Inferior parietal cortex (tissue), 1 donor: Measurements from ENCODE around the gene BDH2.
A peak's percentile ranks its signal among the peaks of the same experiment; 100 is the strongest.

Experiments used
- DNase-seq: peaks from one replicate; pipeline ENCODE4 v3.0.0-alpha.2; 2016; ENCODE audit errors: extremely low spot score

BDH2 gene

DNA sequence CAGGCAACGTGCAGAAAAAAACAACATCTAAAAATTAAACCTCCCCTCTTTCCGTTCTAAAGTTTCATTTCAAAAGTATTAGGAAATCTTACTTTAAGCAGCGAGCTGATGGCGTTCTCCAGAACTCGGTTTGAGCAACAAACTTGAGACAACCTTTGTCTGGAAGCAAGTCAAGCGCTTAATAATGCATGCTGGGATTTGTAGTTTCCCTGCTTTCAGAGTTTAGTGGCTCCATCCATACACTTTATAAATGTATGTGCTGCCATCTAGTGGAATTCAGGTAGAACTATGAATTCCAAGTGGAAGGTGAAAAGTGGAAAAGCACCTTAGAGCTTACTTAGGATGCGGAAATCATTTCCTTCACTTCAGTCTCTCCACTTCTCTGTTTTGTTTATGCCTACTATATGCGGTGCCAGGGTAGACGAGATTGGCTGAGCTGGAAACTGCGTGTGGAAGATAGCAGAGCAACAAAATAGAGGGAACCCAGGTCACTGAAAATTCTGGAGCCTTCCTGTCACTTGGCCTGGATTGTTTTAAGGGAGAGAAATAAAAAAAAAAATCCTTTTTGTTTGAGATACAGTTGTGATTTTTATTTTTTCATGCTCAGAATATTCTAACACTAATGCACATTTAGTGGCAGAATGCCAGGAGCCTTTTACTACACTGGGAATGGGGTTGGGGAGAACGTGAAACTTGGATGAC is at the start of gene BDH2:
BDH2 (minus strand) TSS at position 144 of the 702 bp plus-strand sequence. CDS start 3,580 bp downstream, outside the sequence.
- DNase-seq = peak; percentile 91

DNA sequence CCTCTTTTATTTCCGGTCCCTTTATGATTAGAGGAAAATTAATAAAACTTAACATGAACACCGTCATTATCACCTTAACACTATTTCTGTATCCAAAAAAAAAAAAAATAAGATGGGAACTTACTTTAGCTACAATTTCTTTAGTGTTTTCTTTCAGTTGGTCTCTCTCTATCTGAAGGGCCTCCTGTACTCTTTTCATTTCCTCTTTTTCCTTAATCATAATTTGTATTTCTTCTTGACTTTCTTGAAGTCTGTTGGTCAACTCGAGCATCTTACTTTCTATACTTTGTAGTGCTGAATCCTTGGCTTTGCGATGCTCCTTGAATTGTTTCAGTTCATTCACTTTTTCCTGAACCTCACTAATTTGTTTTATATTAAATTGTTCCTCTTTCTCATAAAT is 45.3 kb upstream of the BDH2 start:
- no peak for DNase-seq

DNA sequence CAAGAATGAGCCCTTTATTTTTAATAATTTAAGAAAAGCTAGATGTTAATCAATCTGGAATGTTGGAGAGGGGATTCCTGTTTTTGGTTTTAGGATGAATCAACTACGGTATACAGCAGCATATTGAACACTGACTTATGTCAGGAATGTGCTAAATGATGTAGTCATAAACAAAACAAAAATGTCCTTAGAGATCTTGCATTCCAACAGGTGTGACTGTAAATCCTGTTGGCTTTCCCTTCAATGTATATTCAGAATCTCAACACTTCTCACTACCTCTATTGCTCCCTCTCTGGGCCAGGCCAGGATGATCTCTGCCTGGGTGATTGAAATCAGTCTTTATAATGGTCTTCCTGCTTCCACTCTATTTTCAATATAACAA is 37.8 kb upstream of the BDH2 start:
- DNase-seq = no peak

DNA sequence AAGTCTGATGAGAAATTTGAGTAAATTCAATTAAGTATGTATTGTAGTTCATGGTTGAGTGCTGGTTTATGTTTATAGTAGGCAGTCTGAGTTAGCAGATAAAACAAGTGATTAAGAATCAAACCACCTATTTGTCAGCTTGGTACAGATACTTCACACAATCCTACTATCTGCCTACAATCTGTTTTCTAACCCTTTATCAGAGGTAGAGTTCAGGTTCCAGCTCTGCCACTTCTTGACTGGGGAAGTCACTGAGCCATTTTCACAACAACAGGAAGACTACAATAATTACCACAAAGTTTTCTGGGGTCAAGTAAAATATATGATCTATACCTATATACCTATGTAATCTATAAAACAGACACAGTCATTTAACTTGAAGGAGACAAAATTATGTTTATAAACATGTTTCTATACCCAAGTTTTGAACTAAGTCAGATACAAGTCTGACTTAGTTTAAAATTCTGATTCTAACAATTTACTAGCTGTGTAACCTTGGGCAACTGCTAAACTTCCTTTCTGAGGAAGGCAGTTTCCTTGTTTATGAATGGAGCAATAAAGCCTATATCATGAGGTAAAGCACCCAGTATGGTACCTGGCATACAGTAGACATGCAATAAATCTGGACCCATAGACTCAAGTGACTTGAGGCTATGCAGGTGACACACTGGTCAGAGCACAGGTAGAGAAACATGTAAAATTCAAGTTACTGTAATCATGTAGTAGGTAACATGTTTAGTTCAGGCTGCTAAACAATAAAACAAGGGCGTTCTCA is 37.2 kb upstream of the BDH2 start:
- no peak for DNase-seq

DNA sequence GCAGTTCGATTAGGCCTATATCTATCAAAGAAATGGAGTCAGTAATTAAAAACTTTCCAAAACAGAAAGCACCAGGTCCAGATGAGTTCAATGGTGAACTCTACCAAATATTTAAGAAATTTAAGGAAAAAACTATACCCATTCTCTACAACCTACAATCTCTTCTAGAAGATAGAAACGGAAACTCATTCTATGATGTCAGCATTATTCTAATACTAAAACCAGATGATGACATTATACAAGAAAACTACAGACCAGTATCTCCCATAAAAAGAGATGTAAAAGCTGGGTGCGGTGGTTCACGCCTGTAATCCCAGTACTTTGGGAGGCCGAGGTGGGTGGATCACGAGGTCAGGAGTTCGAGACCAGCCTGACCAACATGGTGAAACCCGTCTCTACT is 29.5 kb upstream of the BDH2 start:
- no peak for DNase-seq

DNA sequence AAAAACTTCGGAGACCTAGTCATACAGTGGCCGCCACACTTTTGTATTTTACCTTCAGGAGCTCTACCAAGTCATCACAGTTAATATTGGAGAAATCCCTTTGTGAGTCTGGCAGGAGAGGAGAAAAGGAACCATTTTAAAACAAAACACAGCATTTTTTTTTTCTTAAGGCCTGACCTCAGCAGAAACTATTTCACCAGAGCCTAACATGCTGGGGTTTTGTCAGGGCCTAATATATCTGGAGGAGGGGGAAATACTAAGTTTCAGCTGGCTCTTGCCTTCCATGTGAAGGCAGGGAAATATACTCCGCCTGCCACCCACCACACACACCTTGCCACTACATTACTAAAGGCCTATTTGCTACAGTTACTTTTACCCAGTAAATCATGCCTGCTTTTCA is 26.5 kb upstream of the BDH2 start:
- no peak for DNase-seq

DNA sequence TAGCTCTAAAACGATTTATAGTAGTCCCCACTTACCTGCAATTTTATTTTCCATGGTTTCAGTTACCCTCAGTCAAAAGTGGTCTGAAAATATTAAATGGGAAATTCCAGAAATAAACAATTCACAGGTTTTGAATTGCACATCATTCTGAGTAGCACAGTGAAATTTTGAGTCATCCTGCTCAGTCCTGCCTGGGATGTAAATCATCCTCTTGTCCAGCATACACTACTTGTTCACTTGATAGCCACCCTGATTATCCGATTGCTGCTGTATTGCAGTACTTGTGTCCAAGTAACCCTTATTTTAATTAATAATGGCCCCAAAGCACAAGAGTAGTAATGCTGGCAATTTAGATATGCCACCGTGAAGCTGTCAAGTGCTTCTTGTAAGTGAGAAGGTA is 23.5 kb upstream of the BDH2 start:
- DNase-seq = no peak

DNA sequence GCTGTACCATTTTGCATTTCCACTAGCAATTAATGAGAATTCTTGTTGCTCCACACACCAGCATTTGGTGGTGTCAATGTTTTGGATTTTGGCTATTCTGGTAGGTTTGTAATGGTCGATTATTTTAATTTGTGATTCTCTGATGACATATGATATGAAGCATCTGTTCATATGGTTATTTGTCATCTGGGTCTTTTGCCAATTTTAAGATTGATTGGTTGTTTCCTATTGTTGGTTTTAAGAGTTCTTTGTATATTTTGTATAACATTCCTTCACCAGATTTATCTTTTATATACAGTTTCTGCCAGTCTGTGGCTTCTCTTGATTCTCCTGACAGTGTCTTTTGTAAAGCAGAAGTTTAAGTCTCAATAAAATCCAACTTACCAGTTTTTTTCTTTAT is 18.5 kb upstream of the BDH2 start:
- no peak for DNase-seq

DNA sequence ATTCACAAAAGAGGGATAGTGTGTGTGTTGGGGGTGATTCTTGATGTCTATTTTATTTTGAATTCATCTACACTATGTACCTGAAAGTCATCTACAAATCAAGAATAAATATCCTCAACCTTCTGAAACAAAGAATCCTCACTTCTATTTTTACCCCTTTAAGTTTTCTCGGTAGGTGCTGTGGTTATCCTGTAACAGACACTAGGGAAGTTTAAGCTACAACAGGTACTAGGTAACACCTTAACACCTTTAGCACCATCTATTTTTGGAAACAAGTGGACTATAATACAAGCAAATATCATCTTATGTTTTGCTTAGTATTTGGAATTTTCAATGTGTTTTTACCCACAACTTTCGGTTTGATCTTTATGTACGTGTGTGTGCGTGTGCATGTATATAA is 12.0 kb upstream of the BDH2 start:
- DNase-seq = no peak

DNA sequence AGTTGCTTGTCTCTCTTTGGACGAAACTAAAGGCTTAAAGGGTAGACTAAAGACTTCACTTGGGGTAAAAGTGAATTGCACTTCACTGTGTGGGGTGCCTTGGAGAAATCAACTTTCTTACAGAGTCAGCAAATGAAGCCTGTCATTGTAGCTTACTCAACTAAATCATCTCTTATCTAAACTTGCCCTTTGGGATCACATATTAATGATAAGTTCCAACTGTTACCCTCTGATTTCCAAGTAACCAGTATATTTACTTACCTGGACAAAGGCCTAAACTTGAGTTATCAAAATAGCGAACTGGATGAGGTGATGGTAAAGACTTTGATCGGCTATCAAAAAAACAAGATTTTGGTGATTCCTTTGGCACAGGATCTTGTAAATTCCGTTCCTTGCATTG is 8.9 kb upstream of the BDH2 start:
- DNase-seq = no peak

DNA sequence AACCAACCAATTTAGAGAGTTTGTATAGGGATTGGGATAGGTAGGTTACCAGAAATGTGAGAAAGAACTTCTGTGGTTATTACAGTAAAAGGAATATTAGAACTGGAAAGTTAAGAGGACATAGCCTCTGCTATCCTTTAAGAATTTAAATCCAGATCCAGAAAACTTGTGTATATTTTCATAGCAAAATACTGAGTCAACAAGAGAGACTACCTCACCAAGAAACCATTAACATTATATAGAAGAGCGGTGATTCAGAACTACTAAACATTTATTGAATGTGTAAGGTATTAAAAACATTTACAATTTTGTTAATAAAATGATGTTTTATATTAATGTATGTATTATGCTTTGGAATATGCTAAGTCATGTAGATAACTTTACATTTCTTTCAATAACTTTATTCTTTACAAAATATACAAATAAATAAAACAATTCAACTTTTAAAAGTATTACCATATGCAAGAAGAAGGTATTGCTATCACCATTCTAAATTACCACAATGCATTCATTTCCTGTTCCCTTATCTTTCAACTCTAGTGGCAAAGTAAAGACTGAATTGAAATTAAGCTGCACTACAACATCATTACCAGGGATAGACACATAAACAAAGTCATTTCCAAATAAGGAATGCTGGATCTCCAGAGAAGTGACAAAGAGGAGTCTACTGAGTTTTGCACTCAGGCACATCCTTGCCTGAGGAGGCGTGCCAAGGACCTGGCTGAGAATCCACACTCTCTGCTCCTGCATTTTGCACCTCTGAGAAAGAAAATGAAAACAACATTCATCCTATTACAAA is 6.1 kb upstream of the BDH2 start:
- no peak for DNase-seq

DNA sequence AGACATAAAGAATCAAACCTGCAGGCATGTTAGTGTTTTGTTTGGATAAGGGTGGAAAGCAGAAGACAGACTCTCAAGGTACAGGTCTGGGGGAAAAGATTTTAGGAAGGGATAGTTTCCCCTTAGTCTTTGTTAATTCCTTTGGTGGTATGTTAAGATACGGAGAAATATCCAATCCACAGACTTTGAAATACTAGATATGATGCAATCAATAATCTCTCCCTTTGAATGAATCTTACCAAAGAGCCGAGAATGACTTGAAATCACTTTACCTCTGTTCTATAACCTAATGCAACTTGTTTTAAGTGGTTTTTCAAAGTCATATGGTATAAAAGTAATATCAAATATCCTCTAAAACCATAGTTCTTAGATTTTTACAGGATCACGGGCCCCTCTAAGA is 5.3 kb upstream of the BDH2 start:
- no peak for DNase-seq

DNA sequence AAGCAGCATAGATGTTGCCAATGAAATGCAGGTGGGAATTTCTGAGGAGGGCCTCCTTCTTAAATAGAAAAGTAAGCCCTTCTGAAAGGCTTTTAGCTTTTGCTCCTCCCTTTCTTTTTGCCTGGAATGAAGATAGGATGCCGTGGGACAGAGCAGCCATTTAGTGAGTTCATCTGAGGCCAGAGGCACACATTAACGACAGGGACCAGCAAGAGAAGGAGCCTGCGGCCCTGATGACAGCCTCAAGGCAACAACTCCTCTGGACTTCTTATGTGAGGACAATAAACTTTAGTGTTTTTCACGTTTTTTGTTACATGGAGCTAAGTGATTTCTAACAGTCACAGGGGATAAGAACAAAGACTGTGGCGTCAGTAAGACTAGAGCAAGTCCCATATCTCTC is 1.1 kb upstream of the BDH2 start:
- no peak for DNase-seq

DNA sequence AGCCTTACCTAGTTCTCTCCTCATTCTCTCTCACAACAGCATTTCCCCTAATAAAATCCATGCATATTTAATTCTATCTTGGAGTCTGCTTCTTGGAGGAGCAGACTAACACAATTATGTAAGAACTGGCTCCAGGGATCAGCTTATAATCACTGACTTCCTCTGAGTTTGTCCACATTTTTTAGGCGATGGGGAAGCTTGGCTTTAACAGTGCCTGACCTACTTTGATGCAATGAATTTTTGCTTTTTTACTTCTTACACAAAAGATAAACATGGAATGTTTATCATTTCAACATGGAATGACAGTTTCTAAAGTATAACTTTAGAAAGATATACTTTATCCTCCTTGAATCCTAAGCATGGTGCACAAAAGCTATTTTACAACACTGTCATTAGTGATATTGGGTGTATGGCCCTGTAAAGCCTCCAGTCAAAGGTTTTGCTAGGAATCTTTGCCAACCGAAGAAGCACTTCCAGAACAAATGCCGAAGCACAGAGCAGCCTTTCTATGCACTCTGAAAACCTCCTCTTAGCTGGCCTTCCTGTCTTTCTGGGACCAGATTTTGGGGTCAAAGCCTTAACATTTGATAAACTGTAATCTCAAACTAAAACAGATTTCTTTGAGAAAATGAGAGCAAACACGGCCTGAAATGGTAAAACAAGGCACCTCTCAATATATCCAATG is 736 bp downstream of the BDH2 start:
- DNase-seq = peak; percentile 22

DNA sequence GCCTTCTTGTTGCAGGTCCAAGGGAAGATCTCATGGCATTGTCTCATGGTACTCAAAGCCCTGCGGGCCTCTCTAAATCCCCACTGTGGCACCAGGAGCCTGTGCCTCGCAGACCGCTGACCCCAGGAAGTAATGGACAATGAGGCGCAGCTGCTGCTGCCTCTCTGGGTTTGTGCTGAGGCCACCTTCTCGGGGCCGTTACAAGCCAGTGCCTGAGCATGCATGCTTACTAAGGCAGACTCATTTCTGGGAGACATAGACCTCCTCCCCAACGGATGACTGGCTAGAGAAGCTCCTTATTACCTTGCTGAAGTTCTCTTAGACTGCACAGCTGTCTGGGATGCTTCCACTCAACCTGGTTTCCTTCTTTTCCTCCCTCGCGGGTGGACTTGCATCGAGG is 1.3 kb downstream of the BDH2 start:
- DNase-seq = no peak

DNA sequence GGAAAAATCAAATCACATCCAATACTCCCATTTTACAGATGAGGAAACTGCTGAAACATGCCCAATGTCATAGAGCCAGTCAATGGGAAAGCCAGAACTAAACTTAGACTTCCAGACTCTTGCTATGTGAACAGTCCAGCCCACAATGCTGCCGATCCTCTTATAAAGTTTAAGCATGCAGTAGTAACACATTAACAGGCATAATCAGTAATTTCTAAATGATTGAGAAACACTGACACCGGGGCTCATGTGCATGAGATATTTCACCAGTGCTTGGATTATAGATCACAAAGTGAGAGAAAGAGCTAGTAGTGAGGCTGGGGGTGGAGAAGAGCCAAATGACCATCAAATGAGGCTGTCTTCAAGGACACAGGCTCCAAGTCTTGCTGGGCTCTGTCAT is 2.5 kb downstream of the BDH2 start:
- no peak for DNase-seq

DNA sequence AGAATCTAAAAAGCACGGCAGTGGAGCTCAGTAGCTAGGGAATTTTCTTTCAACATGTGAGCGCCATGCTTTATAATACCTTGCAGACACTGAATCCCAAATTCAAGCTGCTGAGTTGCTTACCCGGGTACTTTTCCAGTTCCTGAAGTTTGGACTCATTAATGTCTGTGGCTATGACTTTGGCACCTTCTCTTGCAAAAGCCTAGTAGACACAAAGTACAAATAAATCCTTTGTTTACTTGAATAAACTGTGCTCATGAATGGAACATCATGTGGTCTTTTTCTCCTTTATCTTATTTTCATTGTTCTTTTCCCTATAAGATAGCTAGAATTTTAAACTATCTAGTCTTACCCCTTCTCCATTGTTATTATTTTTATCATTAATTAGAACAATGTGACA is 4.6 kb downstream of the BDH2 start:
- DNase-seq = peak; percentile 58

DNA sequence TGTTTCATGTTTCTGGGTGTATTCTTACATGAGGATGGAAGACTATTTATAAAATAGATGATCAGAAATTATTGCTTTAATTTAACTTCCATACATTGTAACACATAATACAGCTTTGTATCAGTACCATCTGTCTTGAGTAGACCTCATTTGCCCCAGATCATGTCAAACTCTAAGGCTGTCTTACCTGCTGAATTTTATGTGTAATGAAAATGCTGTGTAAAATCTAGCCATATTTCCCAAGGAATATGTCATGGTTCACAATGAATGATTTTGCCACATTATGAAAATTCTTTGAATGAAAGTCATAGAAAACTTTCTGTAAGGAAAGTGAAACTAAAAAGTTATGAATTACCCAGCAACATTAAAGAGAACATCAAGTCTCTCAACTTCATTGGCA is 7.4 kb downstream of the BDH2 start:
- DNase-seq = no peak

DNA sequence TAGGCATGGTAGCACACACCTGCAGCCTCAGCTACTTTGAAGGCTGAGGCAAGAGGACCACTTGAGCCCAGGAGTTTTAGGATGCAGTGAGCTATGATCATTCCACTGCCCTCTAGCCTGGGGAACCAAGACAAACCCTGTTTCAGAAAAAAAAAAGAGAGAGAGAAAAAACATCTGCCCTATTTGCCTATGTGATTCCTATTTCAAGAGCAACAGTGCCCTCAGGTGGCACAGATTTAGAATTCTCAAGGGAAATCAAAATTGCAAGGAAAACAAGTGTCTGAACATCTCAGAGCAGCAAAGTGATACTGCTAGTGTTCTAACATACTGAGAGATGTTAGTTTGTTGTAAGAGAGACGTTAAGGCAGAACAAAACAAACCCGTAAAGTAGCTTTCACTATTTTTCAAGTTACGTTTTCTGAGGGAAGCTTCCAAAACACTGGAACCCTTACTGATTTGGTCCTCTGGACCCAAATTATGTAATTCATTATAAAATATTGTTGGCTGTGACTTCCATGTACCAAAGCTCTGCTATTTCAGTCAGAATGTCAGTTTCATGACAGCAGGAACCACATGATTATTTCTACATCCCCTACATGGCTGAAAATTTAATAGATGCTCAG is 7.9 kb downstream of the BDH2 start:
- peak; percentile 88 for DNase-seq

DNA sequence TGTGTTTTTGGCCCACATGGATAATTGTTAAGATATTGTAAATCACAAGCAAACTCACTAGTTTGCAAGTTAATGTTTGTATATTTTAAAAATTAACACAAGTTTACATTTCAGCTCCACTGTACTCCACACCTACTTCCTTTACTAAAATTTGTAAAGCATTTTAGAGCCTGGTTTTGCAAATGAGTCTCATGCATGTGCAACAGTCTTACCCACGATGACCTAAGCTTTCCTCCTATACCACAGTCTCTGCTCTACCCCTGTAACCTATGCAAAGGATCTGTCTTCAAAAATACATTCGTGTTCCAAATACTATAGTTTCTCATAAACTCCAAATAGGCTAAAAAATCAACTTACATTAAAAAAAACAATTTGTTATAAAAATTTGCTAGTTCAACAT is 10.2 kb downstream of the BDH2 start:
- no peak for DNase-seq

DNA sequence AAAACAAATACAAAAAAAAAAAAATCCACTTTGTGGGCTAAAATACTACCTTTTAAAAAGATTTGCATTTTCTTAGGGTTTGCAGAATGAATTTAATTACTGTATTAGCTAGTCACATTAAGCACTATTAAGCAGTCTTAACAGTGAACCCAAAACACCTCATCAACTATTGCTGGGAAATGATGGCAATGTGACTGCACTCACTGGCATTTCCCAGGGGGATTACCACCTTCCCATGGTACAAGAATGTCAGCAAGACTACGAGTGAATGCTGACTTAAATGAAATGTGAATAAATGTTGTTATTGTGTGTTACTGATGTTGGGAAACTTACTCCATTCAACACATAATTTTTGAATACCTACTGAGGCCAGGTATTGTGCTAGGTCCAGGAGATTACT is 13.1 kb downstream of the BDH2 start:
- DNase-seq = no peak
